Measurements from ENCODE around the gene PICALM.
"Not testable (repeated sequence)": the region's sequence is repeated elsewhere in the genome, so short reads cannot be mapped to it uniquely, and the experiment has no call there.

Gene PICALM

GRCh38 chr11:86068951-86069407 is at the start of gene PICALM:
PICALM (minus strand) TSS chr11:86069084; CDS start chr11:86068780, 304 bp downstream.
- DNase-seq (ENCODE audit: low read depth in 2 of 2): peak; percentile 92 to 97

- DNase-seq (ENCODE audit: low read depth in 2 of 2): no peak
Measured at GRCh38 chr11:86118253-86118652, 49.4 kb upstream of the PICALM start.

GRCh38 chr11:86117712-86118063 is 48.8 kb upstream of the PICALM start:
- no peak for DNase-seq (ENCODE audit: low read depth in 2 of 2)

GRCh38 chr11:86117001-86117711 is 48.3 kb upstream of the PICALM start:
- DNase-seq (ENCODE audit: low read depth in 2 of 2): no peak

DNA sequence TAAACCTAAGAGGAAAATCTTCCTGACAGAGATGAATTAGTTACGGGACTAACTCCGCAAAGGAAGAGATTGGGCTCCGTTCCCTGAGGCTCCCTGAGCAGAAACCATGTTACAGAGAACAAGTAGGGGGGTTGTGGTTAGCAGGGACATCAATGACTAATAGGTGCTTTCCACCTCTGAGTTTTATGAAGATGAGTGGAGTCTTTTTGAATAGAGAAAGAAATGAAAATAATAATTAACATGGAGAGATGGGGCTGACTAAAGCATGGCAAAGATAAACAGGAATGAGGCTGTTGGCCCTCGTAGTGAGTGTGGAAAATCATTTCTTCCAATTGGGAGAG is 47.5 kb upstream of the PICALM start:
- DNase-seq (ENCODE audit: low read depth in 2 of 2): peak in 1 of 2 experiments; percentile 26

DNA sequence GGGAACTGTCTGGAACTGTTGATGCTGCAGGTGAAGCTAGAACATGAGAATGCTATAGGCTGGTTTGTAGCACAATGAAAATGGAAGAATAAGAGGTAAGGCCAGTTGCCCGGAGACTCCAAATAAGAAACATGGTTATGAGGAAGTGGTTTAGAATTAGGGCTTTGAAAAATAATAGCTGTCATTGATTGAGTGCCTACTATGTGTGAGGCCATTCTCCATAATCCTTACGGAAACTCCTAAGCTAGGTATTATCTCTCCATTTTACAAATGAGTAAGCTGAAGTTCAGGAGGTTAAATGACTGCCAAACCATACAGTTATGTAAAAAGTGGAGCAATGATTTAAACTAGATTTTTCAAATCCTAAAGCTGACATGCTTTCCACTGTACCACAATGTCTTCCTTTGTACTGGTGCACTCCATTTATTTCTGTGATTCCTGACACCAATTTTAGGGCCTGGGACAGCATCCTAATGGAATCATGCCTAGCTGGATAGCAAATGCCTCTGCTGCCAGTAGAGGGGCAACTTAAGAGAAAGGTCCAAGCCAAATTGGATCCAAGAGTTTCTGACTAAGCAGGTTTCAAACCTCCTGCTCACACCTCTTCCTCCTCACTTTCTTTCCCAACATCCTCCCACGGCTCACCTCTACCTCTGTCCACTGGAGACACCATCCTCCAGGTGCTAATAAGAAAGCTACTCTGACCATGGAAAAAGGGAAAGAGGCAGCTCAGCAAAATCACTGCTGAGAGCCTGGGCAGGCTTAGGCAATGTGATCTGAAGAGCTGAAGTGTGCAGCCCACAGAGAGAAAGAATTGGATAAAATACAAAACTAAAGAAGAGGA is 46.9 kb upstream of the PICALM start:
- DNase-seq (ENCODE audit: low read depth in 2 of 2): no peak

DNA sequence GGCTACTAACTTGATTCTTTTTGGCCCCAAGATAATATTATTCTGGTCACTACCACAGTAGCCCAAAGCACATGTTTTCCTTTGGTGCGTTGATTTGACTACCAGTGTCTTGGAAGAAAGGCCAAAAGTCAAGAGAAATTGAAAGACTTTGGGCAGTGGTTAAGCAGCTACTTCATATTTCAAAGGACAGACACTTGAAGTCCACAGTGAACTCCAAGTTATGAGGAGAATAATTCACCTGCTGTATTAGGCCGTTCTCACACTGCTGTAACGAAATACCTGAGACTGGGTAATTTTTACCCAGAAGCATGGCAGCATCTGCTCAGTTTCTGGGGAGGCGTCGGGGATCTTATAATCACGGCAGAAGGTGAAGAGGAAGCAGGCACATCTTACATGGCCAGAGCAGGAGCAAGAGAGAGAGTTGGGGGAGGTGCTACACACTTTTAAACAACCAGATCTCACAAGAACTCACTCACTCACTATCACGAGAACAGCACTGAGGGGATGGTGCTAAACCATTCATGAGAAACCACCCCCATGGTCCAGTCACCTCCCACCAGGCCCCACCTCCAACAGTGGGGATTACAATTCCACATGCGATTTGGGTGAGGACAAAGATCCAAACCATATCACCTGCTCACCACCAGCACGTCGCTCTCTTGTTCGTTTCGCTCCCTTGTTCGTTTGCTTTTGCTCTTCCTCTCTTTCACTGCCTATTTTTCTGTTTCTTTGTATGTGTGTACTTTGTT is 40.2 kb upstream of the PICALM start:
- no peak for DNase-seq (ENCODE audit: low read depth in 2 of 2)

- DNase-seq (ENCODE audit: low read depth in 2 of 2): no peak
Measured at GRCh38 chr11:86108191-86108590, 39.3 kb upstream of the PICALM start.

DNA sequence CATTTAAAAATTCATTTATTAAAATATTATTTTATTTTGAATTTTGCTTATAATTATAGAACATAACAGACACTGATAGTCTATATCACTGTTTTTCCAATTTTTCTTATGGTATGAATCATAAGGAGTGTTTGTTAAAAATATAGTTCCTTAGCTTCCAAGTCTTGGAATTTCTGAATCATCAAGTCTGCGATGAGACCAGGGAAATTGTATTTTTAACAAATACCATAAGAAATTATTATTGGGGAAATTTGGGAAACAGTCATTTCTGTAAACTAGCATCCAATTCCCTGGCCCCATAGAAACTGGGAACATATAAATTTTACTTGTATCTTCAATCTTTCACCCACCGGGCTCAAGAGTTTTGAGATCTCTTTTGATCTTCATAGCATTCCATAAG is 38.0 kb upstream of the PICALM start:
- no peak for DNase-seq (ENCODE audit: low read depth in 2 of 2)

GRCh38 chr11:86106031-86106430 is 37.1 kb upstream of the PICALM start:
- not testable (repeated sequence) for DNase-seq (ENCODE audit: low read depth in 2 of 2)

DNA sequence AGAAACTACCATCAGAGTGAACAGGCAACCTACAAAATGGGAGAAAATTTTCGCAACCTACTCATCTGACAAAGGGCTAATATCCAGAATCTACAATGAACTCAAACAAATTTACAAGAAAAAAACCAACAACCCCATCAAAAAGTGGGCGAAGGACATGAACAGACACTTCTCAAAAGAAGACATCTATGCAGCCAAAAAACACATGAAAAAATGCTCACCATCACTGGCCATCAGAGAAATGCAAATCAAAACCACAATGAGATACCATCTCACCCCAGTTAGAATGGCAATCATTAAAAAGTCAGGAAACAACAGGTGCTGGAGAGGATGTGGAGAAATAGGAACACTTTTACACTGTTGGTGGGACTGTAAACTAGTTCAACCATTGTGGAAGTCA is 36.7 kb upstream of the PICALM start:
- not testable (repeated sequence) for DNase-seq (ENCODE audit: low read depth in 2 of 2)

DNA sequence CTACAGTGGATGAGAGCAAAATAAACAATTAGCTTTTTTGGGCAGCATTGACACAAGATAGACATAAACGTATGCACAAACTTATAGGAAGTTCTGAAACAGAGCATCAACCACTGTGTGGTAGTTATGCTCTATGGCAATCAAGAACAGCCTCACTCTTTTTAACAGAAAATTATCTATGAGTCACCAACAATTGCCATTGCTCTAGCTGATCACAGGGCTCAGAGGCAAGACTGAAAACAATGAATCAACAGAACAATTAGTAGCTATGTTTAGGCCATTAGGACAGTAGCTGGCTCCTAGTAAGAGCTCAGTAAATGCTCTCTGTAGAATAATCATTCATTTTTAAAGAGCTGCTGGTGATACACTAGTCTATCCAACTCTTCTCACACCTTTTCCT is 34.9 kb upstream of the PICALM start:
- no peak for DNase-seq (ENCODE audit: low read depth in 2 of 2)

GRCh38 chr11:86101941-86102407 is 33.1 kb upstream of the PICALM start:
- no peak for DNase-seq (ENCODE audit: low read depth in 2 of 2)

DNA sequence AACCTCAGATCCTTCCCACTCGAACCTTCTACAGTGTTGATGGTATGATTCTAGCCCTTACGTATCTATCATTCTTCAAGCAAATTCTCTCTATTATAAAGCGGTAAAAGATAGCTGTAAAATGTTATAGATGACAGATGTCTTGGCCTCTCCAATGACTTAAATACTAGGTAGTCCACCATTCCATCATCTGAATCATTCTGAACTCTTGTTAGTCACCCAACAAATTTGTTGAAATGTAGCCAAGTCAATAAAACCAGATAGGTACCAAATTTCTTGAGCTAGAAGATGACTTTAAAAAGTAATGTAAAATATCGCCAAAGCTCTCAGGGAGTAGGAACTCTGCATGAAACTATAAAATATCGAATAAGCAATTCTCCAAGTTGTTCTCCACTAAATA is 32.6 kb upstream of the PICALM start:
- no peak for DNase-seq (ENCODE audit: low read depth in 2 of 2)

GRCh38 chr11:86099874-86100273 is 31.0 kb upstream of the PICALM start:
- no peak for DNase-seq (ENCODE audit: low read depth in 2 of 2)

- no peak for DNase-seq (ENCODE audit: low read depth in 2 of 2)
Measured at GRCh38 chr11:86097980-86098379, 29.1 kb upstream of the PICALM start.

GRCh38 chr11:86091566-86091965 is 22.7 kb upstream of the PICALM start:
- no peak for DNase-seq (ENCODE audit: low read depth in 2 of 2)

- no peak for DNase-seq (ENCODE audit: low read depth in 2 of 2)
Measured at GRCh38 chr11:86091086-86091485, 22.2 kb upstream of the PICALM start.

- no peak for DNase-seq (ENCODE audit: low read depth in 2 of 2)
Measured at GRCh38 chr11:86089659-86090058, 20.8 kb upstream of the PICALM start.

DNA sequence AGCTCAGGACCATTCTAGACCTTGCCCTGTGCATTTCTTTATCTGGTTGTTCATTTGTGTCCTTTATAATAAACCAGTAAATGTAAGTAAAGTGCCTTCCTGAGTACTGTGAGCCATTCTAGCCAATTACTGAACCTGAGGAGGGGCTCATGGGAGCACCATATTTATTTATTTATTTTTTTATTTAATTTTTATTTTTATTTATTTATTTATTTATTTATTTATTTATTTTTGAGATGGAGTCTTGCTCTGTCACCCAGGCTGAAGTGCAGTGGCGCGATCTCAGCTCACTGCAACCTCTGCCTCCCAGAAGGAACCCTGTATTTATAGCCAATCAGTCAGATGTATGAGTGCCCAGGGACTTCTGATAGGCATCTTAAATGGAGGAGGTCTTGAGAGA is 18.8 kb upstream of the PICALM start:
- DNase-seq (ENCODE audit: low read depth in 2 of 2): not testable (repeated sequence)

- DNase-seq (ENCODE audit: low read depth in 2 of 2): no peak
Measured at GRCh38 chr11:86087256-86087655, 18.4 kb upstream of the PICALM start.

DNA sequence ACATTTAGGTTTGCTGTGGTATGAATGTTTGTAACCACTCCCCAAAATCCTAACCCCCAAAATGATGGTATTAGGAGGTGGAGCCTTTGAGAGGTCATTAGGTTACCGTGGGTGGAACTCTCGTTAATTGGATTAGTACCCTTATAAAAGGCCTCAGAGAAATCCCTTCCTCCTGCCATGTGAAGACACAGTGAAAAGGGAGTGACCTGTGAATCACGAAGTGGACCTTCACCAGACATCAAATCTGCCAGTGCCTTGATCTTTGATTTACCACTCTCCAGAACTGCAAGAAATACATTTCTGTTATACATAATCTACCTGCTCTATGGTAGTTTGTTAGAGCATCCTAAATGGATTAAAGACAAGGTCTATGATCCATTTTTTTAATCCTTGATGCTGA is 12.6 kb upstream of the PICALM start:
- DNase-seq (ENCODE audit: low read depth in 2 of 2): no peak

Measured in stimulated activated CD4-positive, alpha-beta T cell treated with anti-CD3 and anti-CD28 coated beads, Interleukin-12 subunit alpha, Interleukin-12 subunit beta, amount 100 ng/mL, for 24 hours (primary cell).